H9 (cell line): ENCODE data around the gene ACADM. TPM values are rescaled to one million over a fixed set of nuclear protein-coding genes. Genes with fewer than 3 reads are reported as not detected.

Experiments
- DNase-seq: peaks from one replicate; pipeline ENCODE4 v3.0.0-alpha.2; 2017
- H2AFZ ChIP-seq: one replicate; pipeline ENCODE4 v1.6.1; 2013; ENCODE audit warnings: mild to moderate bottlenecking, low read length, control low read depth, moderate library complexity
- H2AK5ac ChIP-seq: 2 replicates; pipeline ENCODE4 v1.6.1; 2013; ENCODE audit warnings: low read length, control low read depth, mixed read lengths; ENCODE audit not compliant: insufficient read length
- H2BK120ac ChIP-seq: one replicate; pipeline ENCODE4 v1.6.1; 2013; ENCODE audit warnings: low read depth, mild to moderate bottlenecking, low read length, control low read depth, inconsistent platforms; ENCODE audit not compliant: poor library complexity, severe bottlenecking
- H2BK12ac ChIP-seq: 2 replicates; pipeline ENCODE4 v1.6.1; 2013; ENCODE audit warnings: low read length, control low read depth, mixed read lengths, low read depth; ENCODE audit not compliant: insufficient read length
- H2BK15ac ChIP-seq: 2 replicates; pipeline ENCODE4 v1.6.1; 2013; ENCODE audit warnings: low read depth, low read length, control low read depth
- H2BK20ac ChIP-seq: one replicate; pipeline ENCODE4 v1.6.1; 2013; ENCODE audit warnings: low read depth, mild to moderate bottlenecking, low read length, control low read depth, inconsistent platforms; ENCODE audit not compliant: poor library complexity, severe bottlenecking
- H2BK5ac ChIP-seq: 2 replicates; pipeline ENCODE4 v1.6.1; 2013; ENCODE audit warnings: low read length, control low read depth, mixed read lengths; ENCODE audit not compliant: insufficient read length
- H3K14ac ChIP-seq: 2 replicates; pipeline ENCODE4 v1.6.1; 2013; ENCODE audit warnings: low read length, control low read depth; ENCODE audit not compliant: insufficient read depth
- H3K18ac ChIP-seq: 2 replicates; pipeline ENCODE4 v1.6.1; 2013; ENCODE audit warnings: low read depth, mild to moderate bottlenecking, mixed read lengths, low read length, control low read depth; ENCODE audit not compliant: insufficient read length
- H3K23ac ChIP-seq: 2 replicates; pipeline ENCODE4 v1.6.1; 2013; ENCODE audit warnings: low read length, control low read depth, mixed read lengths, low read depth; ENCODE audit not compliant: insufficient read length
- H3K23me2 ChIP-seq: 2 replicates; pipeline ENCODE4 v1.6.1; 2013; ENCODE audit warnings: low read depth, mild to moderate bottlenecking, mixed read lengths, low read length, control low read depth; ENCODE audit not compliant: insufficient read length, poor library complexity, severe bottlenecking
- H3K27ac ChIP-seq: 2 replicates; pipeline ENCODE4 v1.5.1; 2013; ENCODE audit warnings: low read length, control low read depth, mixed read lengths, low read depth; ENCODE audit not compliant: insufficient read length
- H3K27me3 ChIP-seq: 2 replicates; pipeline ENCODE4 v1.6.1; 2013; ENCODE audit warnings: low read length, control low read depth, inconsistent platforms; ENCODE audit not compliant: insufficient read depth
- H3K4ac ChIP-seq: 2 replicates; pipeline ENCODE4 v1.6.1; 2013; ENCODE audit warnings: low read depth, mild to moderate bottlenecking, control low read depth, inconsistent platforms, low read length, moderate library complexity
- H3K4me1 ChIP-seq: 2 replicates; pipeline ENCODE4 v1.6.1; 2013; ENCODE audit warnings: low read length, control low read depth, inconsistent platforms; ENCODE audit not compliant: insufficient read depth
- H3K4me2 ChIP-seq: 2 replicates; pipeline ENCODE4 v1.6.1; 2013; ENCODE audit warnings: low read length, control low read depth, mixed read lengths; ENCODE audit not compliant: insufficient read length, insufficient read depth
- H3K56ac ChIP-seq: 2 replicates; pipeline ENCODE4 v1.6.1; 2013; ENCODE audit warnings: low read depth, mild to moderate bottlenecking, mixed read lengths, low read length, control low read depth; ENCODE audit not compliant: insufficient read length
- H3K79me1 ChIP-seq: 2 replicates; pipeline ENCODE4 v1.6.1; 2013; ENCODE audit warnings: low read depth, mild to moderate bottlenecking, moderate library complexity, low read length, control low read depth, inconsistent platforms; ENCODE audit not compliant: insufficient read depth, poor library complexity, severe bottlenecking
- H3K79me2 ChIP-seq: 2 replicates; pipeline ENCODE4 v1.6.1; 2013; ENCODE audit warnings: low read length, control low read depth, inconsistent platforms; ENCODE audit not compliant: insufficient read depth
- H3K9ac ChIP-seq: 2 replicates; pipeline ENCODE4 v1.6.1; 2013; ENCODE audit warnings: low read length, control low read depth, mixed read lengths; ENCODE audit not compliant: insufficient read length; ENCODE audit errors: extremely low read depth
- H3K9me3 ChIP-seq: one replicate; pipeline ENCODE4 v1.6.1; 2013; ENCODE audit warnings: low read depth, low read length, inconsistent platforms; ENCODE audit not compliant: control insufficient read depth
- H3T11ph ChIP-seq: one replicate; pipeline ENCODE4 v1.6.1; 2013; ENCODE audit warnings: mild to moderate bottlenecking, low read length, control low read depth, inconsistent platforms
- H4K20me1 ChIP-seq: one replicate; pipeline ENCODE4 v1.6.1; 2013; ENCODE audit not compliant: control insufficient read depth, insufficient read length, insufficient read depth
- H4K5ac ChIP-seq: 2 replicates; pipeline ENCODE4 v1.6.1; 2013; ENCODE audit warnings: low read depth, mild to moderate bottlenecking, mixed read lengths, low read length, control low read depth; ENCODE audit not compliant: insufficient read length
- H4K8ac ChIP-seq: replicated peaks from 2 replicates; pipeline ENCODE4 v1.6.1; 2013; ENCODE audit warnings: low read length, control low read depth, mixed read lengths, low read depth; ENCODE audit not compliant: insufficient read length
- H4K91ac ChIP-seq: 2 replicates; pipeline ENCODE4 v1.6.1; 2013; ENCODE audit warnings: low read depth, mild to moderate bottlenecking, moderate library complexity, mixed read lengths, low read length, control low read depth; ENCODE audit not compliant: insufficient read length
- H3K27ac Mint-ChIP-seq, 3 experiments: 2 replicates in 2 of 3; 3 replicates in 1 of 3; pipeline ENCODE4 v1.8.0; 2020 to 2021; ENCODE audit warnings: mixed read lengths in 3 of 3, mild to moderate bottlenecking in 1 of 3, moderate library complexity in 1 of 3
- H3K27me3 Mint-ChIP-seq: 2 replicates; pipeline ENCODE4 v1.8.0; 2021; ENCODE audit warnings: low read depth, mild to moderate bottlenecking, moderate library complexity, mixed read lengths
- H3K36me3 Mint-ChIP-seq, 3 experiments: 2 replicates in 2 of 3; 3 replicates in 1 of 3; pipeline ENCODE4 v1.8.0; 2020 to 2021; ENCODE audit warnings: low read depth in 3 of 3, mixed read lengths in 3 of 3; ENCODE audit not compliant: insufficient read depth in 1 of 3
- H3K4me1 Mint-ChIP-seq, 2 experiments: 2 replicates each; pipeline ENCODE4 v1.8.0; 2020; ENCODE audit warnings: mixed read lengths in 2 of 2
- H3K4me3 Mint-ChIP-seq, 2 experiments: 2 replicates in 1 of 2; 3 replicates in 1 of 2; pipeline ENCODE4 v1.8.0; 2020 to 2021; ENCODE audit warnings: mild to moderate bottlenecking in 2 of 2, mixed read lengths in 2 of 2, moderate library complexity in 1 of 2
- H3K9me3 Mint-ChIP-seq, 2 experiments: 2 replicates in 1 of 2; 3 replicates in 1 of 2; pipeline ENCODE4 v1.8.0; 2020; ENCODE audit warnings: mild to moderate bottlenecking in 2 of 2, mixed read lengths in 2 of 2, moderate library complexity in 1 of 2
- CTCF ChIP-seq: fragments of 200-600 bp; sonication (generic); conservative IDR thresholded peaks from 3 replicates; pipeline ENCODE4 v1.8.0; 2021; ENCODE audit warnings: antibody characterized with exemption, mild to moderate bottlenecking
- WGBS: extraction: QIAGEN DNeasy Blood & Tissue Kit; methylation state at CpG from one replicate; pipeline ENCODE4 v1.1.7; 2013; ENCODE audit warnings: missing lambda C conversion rate, low lambda C conversion rate, mixed read lengths; ENCODE audit not compliant: insufficient read length; ENCODE audit errors: extremely low coverage; 5-methylcytosine and 5-hydroxymethylcytosine counted together
- total RNA-seq: library from RNA; stranded (reverse); gene quantifications from 2 replicates; pipeline ENCODE4 v1.2.1, GENCODE V29; 2021

Gene ACADM
- total RNA-seq, 1 experiment from 2014 or later: 51.3 TPM

- Histone ChIP-seq H3K27me3 (no peaks in the 10 kb centered on the region), H3K79me2 (no peaks in the 10 kb centered on the region), H2BK5ac (no peak overlapping the region), H2BK15ac (no peak overlapping the region), H3K4me1 (no peaks in the 10 kb centered on the region), H4K91ac (no peak overlapping the region), H2BK20ac (no peak overlapping the region), H3T11ph (no peak overlapping the region), H3K27ac (no peak overlapping the region), H3K18ac (no peak overlapping the region), H3K9me3 (no peaks in the 10 kb centered on the region), H3K4ac (no peak overlapping the region), H4K5ac (no peak overlapping the region), H3K23ac (no peak overlapping the region), H3K9ac (no peak overlapping the region), H3K79me1 (no peaks in the 10 kb centered on the region), H2AFZ (no peak overlapping the region), H2BK12ac (no peak overlapping the region), H3K14ac (no peak overlapping the region), H2AK5ac (no peak overlapping the region), H3K23me2 (no peaks in the 10 kb centered on the region), H3K56ac (no peak overlapping the region), H4K8ac (no peak overlapping the region), H4K20me1 (no peaks in the 10 kb centered on the region), H3K4me2 (no peak overlapping the region), H2BK120ac (no peak overlapping the region)
- peaks cover 0 to 4% (median 0%) of the 10 kb centered on the region in 3 experiments; a peak in 1 of 7 replicates for H3K36me3 Mint-ChIP-seq
- DNase-seq: no peak
- no peak for TF ChIP-seq CTCF
- H3K9me3 Mint-ChIP-seq: peaks cover 0 to 3% of the 10 kb centered on the region in 2 experiments; a peak in 1 of 5 replicates
- no peak overlapping the region for H3K4me3 Mint-ChIP-seq
- H3K27ac Mint-ChIP-seq: peak overlapping the region in 1 of 3 experiments; percentile 71; a peak in 2 of 7 replicates
- H3K27me3 Mint-ChIP-seq: no peaks in the 10 kb centered on the region
- WGBS: no CpG with 5 or more reads among the region's 1 CpG
- H3K4me1 Mint-ChIP-seq: peaks cover 16 to 18% of the 10 kb centered on the region in 2 experiments
Observed at GRCh38 chr1:75770761-75771160, 46.3 kb downstream of the ACADM start.
